Fibroblast of the conjunctiva (primary cell): ENCODE measurements around the gene IRS1.

Experiments
- DNase-seq: peaks from one replicate; pipeline ENCODE4 v3.0.0-alpha.2; 2010; ENCODE audit warnings: low read depth

The IRS1 gene

GRCh38 chr2:226813148-226813701 is 13.6 kb upstream of the IRS1 start:
- DNase-seq: no peak

- no peak for DNase-seq
Measured at GRCh38 chr2:226803410-226803809, 3.8 kb upstream of the IRS1 start.

- DNase-seq: peak; percentile 90
Measured at GRCh38 chr2:226802573-226802972, 3.0 kb upstream of the IRS1 start.

GRCh38 chr2:226800941-226801784 is 1.5 kb upstream of the IRS1 start:
- DNase-seq: no peak

GRCh38 chr2:226799976-226800940 is 638 bp upstream of the IRS1 start:
- DNase-seq: no peak

GRCh38 chr2:226798422-226799210 is 1.0 kb downstream of the IRS1 start:
- DNase-seq: no peak

GRCh38 chr2:226797989-226798421 is 1.6 kb downstream of the IRS1 start:
- no peak for DNase-seq

GRCh38 chr2:226797289-226797988 is 2.2 kb downstream of the IRS1 start:
- DNase-seq: no peak

GRCh38 chr2:226796840-226797288 is 2.8 kb downstream of the IRS1 start:
- no peak for DNase-seq

GRCh38 chr2:226796012-226796839 is 3.4 kb downstream of the IRS1 start:
- DNase-seq: no peak

- DNase-seq: no peak
Measured at GRCh38 chr2:226795281-226796011, 4.2 kb downstream of the IRS1 start.

GRCh38 chr2:226794751-226795171 is 4.9 kb downstream of the IRS1 start:
- DNase-seq: peak; percentile 72

GRCh38 chr2:226794196-226794661 is 5.4 kb downstream of the IRS1 start:
- no peak for DNase-seq

- no peak for DNase-seq
Measured at GRCh38 chr2:226793646-226794045, 6.0 kb downstream of the IRS1 start.

GRCh38 chr2:226792155-226792881 is 7.3 kb downstream of the IRS1 start:
- DNase-seq: no peak

GRCh38 chr2:226791487-226792081 is 8.0 kb downstream of the IRS1 start:
- no peak for DNase-seq

GRCh38 chr2:226791056-226791486 is 8.5 kb downstream of the IRS1 start:
- no peak for DNase-seq

- DNase-seq: no peak
Measured at GRCh38 chr2:226790431-226790830, 9.2 kb downstream of the IRS1 start.
